ENCODE measurements around the gene SLC22A2. TPM values are rescaled to one million over a fixed set of nuclear protein-coding genes. Genes with fewer than 3 reads are reported as not detected.

The SLC22A2 gene
- total and polyA plus RNA-seq, 9 of the 15 experiments (the other 6 are each of a cell fraction or from before 2014, with no cell fraction given), result not detected

- WGBS (ENCODE audit: insufficient coverage, low coverage, missing lambda C conversion rate), result 0% methylated on average over 2 of the region's 2 CpGs
- POLR2A ChIA-PET, result no interaction called here
- no peaks in the 10 kb centered on the region for H3K36me3 ChIP-seq (ENCODE audit: control insufficient read depth, insufficient read depth, low read length)
- no peak overlapping the region for H3K9ac ChIP-seq (ENCODE audit: insufficient read depth in 1 of 2, low read depth in 2 of 2, low read length in 2 of 2)
- no peak overlapping the region for H3K4me3 ChIP-seq
- no peak for DNase-seq (ENCODE audit: extremely low read depth in 1 of 4, low spot score in 3 of 4)
- TF ChIP-seq, protein P1, sequence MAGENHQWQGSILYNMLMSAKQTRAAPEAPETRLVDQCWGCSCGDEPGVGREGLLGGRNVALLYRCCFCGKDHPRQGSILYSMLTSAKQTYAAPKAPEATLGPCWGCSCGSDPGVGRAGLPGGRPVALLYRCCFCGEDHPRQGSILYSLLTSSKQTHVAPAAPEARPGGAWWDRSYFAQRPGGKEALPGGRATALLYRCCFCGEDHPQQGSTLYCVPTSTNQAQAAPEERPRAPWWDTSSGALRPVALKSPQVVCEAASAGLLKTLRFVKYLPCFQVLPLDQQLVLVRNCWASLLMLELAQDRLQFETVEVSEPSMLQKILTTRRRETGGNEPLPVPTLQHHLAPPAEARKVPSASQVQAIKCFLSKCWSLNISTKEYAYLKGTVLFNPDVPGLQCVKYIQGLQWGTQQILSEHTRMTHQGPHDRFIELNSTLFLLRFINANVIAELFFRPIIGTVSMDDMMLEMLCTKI (IDR thresholded peaks at IDR 0.05; ENCODE audit: partially characterized antibody), result no peak
- TF ChIP-seq SAP30 (IDR thresholded peaks at IDR 0.05; ENCODE audit: borderline replicate concordance, insufficient read depth, low read depth, low read length, poor library complexity, severe bottlenecking), result no peak
- no peak overlapping the region for H2AFZ ChIP-seq (ENCODE audit: low read depth, low read length)
- no peaks in the 10 kb centered on the region for H3K27me3 ChIP-seq (ENCODE audit: control insufficient read depth in 2 of 2, insufficient read depth in 2 of 2, low read length in 2 of 2)
- no peak for FAIRE-seq
- CTCF ChIA-PET (ENCODE audit: low intra/inter-chr PET ratio), result no interaction called here
- no TSS peak for BruUV-seq (replicated peaks)
- H3K9me1 ChIP-seq (ENCODE audit: control insufficient read depth, insufficient read depth, low read length), result no peaks in the 10 kb centered on the region
- in situ Hi-C loops (cut with MboI), result no loop called here
- H3K9me3 ChIP-seq (replicated peaks; ENCODE audit: control insufficient read depth, insufficient read depth, low read depth, low read length), result no peaks in the 10 kb centered on the region
- H3K27ac ChIP-seq (ENCODE audit: extremely low read depth, low read depth, low read length), result no peak overlapping the region
- H4K20me1 ChIP-seq (replicated peaks; ENCODE audit: control insufficient read depth, insufficient read depth, low read length), result no peaks in the 10 kb centered on the region
- ATAC-seq, result no peak
- H3K79me2 ChIP-seq (ENCODE audit: control insufficient read depth, insufficient read depth, low read length), result no peaks in the 10 kb centered on the region
- intact Hi-C loops (cut with micrococcal nuclease), result no loop called here
- H3K4me1 ChIP-seq (replicated peaks in 1 of 2; ENCODE audit: control insufficient read depth in 2 of 2, insufficient read depth in 2 of 2, low read length in 2 of 2), result no peaks in the 10 kb centered on the region
- no peak overlapping the region for H3K4me2 ChIP-seq (ENCODE audit: insufficient read depth, low read length)
Measured at GRCh38 chr6:160201061-160201460, 57.6 kb downstream of the SLC22A2 start.

- no peak overlapping the region for H3K4me3 ChIP-seq
- no peak for DNase-seq (ENCODE audit: extremely low read depth in 1 of 4, low spot score in 3 of 4)
- ChIA-PET CTCF (ENCODE audit: low intra/inter-chr PET ratio) (no interaction called here), POLR2A (no interaction called here)
- H3K4me1 ChIP-seq (replicated peaks in 1 of 2; ENCODE audit: control insufficient read depth in 2 of 2, insufficient read depth in 2 of 2, low read length in 2 of 2), result no peaks in the 10 kb centered on the region
- no TSS peak for BruUV-seq (replicated peaks)
- H3K27me3 ChIP-seq (ENCODE audit: control insufficient read depth in 2 of 2, insufficient read depth in 2 of 2, low read length in 2 of 2), result no peaks in the 10 kb centered on the region
- no peak overlapping the region for H3K9ac ChIP-seq (ENCODE audit: insufficient read depth in 1 of 2, low read depth in 2 of 2, low read length in 2 of 2)
- H3K79me2 ChIP-seq (ENCODE audit: control insufficient read depth, insufficient read depth, low read length), result no peaks in the 10 kb centered on the region
- no peaks in the 10 kb centered on the region for H3K9me1 ChIP-seq (ENCODE audit: control insufficient read depth, insufficient read depth, low read length)
- 0% methylated on average over 3 of the region's 3 CpGs for WGBS (ENCODE audit: insufficient coverage, low coverage, missing lambda C conversion rate)
- intact Hi-C loops (cut with micrococcal nuclease), result no loop called here
- H3K4me2 ChIP-seq (ENCODE audit: insufficient read depth, low read length), result no peak overlapping the region
- no peak for FAIRE-seq
- no peaks in the 10 kb centered on the region for H3K9me3 ChIP-seq (replicated peaks; ENCODE audit: control insufficient read depth, insufficient read depth, low read depth, low read length)
- H2AFZ ChIP-seq (ENCODE audit: low read depth, low read length), result no peak overlapping the region
- no peak for ATAC-seq
- no peak overlapping the region for H3K27ac ChIP-seq (ENCODE audit: extremely low read depth, low read depth, low read length)
- H4K20me1 ChIP-seq (replicated peaks; ENCODE audit: control insufficient read depth, insufficient read depth, low read length), result no peaks in the 10 kb centered on the region
- no peaks in the 10 kb centered on the region for H3K36me3 ChIP-seq (ENCODE audit: control insufficient read depth, insufficient read depth, low read length)
- in situ Hi-C loops (cut with MboI), result no loop called here
- TF ChIP-seq POLR2G (IDR thresholded peaks at IDR 0.05; ENCODE audit: low read depth, low read length), result no peak
- TF ChIP-seq ZKSCAN3 (CRISPR knock-in tag; IDR thresholded peaks at IDR 0.05), result no peak
- TF ChIP-seq ZBTB7A (IDR thresholded peaks at IDR 0.05; ENCODE audit: borderline replicate concordance, control insufficient read depth, low read depth, low read length), result no peak
- TF ChIP-seq, protein P2, sequence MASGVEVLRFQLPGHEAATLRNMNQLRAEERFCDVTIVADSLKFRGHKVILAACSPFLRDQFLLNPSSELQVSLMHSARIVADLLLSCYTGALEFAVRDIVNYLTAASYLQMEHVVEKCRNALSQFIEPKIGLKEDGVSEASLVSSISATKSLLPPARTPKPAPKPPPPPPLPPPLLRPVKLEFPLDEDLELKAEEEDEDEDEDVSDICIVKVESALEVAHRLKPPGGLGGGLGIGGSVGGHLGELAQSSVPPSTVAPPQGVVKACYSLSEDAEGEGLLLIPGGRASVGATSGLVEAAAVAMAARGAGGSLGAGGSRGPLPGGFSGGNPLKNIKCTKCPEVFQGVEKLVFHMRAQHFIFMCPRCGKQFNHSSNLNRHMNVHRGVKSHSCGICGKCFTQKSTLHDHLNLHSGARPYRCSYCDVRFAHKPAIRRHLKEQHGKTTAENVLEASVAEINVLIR (CRISPR knock-in tag; IDR thresholded peaks at IDR 0.05), result no peak
- TF ChIP-seq SP1 (CRISPR knock-in tag; IDR thresholded peaks at IDR 0.05), result no peak
- no peak for TF ChIP-seq GTF2F1 (IDR thresholded peaks at IDR 0.05; ENCODE audit: low read depth, low read length)
- no peak for TF ChIP-seq MYC (IDR thresholded peaks at IDR 0.05; ENCODE audit: low read depth, low read length)
- TF ChIP-seq MYC (CRISPR knock-in tag; IDR thresholded peaks at IDR 0.05; ENCODE audit: borderline replicate concordance, low read depth), result no peak
- TF ChIP-seq NCOR1 (IDR thresholded peaks at IDR 0.05), result no peak
Measured at GRCh38 chr6:160198606-160199211, 59.9 kb downstream of the SLC22A2 start.

All from K562 (cell line).